AG10803 (cell line): ENCODE data around the gene GATA5.

ENCODE experiments used
- DNase-seq: peaks from one replicate; pipeline ENCODE4 v3.0.0; 2010; ENCODE audit warnings: low read depth
- H3K4me3 ChIP-seq: 2 replicates; pipeline ENCODE4 v1.5.1; 2011; ENCODE audit warnings: mild to moderate bottlenecking, low read length, control low read depth
- TF ChIP-seq, protein P1 (sequence below): conservative IDR thresholded peaks from 2 replicates; pipeline ENCODE4 v1.5.1; 2011; ENCODE audit warnings: mild to moderate bottlenecking, low read length, control low read depth, inconsistent platforms

Gene GATA5

GRCh38 chr20:62483613-62484458, 8.0 kb upstream of the GATA5 start:
- H3K4me3 ChIP-seq, result no peak overlapping the region
- no peak for DNase-seq
- TF ChIP-seq, protein P1, sequence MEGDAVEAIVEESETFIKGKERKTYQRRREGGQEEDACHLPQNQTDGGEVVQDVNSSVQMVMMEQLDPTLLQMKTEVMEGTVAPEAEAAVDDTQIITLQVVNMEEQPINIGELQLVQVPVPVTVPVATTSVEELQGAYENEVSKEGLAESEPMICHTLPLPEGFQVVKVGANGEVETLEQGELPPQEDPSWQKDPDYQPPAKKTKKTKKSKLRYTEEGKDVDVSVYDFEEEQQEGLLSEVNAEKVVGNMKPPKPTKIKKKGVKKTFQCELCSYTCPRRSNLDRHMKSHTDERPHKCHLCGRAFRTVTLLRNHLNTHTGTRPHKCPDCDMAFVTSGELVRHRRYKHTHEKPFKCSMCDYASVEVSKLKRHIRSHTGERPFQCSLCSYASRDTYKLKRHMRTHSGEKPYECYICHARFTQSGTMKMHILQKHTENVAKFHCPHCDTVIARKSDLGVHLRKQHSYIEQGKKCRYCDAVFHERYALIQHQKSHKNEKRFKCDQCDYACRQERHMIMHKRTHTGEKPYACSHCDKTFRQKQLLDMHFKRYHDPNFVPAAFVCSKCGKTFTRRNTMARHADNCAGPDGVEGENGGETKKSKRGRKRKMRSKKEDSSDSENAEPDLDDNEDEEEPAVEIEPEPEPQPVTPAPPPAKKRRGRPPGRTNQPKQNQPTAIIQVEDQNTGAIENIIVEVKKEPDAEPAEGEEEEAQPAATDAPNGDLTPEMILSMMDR, result no peak

DNA sequence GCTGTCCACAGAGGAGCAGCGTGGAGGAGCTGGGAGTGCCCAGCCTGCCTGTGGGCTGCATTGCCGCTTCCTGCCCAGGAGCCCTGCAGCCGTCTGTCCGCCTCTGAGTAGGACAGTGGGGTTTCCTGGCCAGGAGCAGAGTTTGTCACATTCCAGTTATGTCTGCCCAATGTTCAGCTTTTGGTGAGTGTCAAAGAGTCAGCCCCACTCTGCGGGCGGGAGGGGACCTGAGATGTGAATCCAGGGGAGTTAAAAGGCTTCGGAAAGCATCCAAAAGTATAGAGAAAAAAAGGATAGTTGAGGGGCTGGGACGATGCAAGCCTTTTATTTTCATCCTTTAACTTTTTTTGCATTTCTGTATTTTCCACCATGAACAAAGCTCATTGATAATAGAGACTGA, 7.2 kb upstream of the GATA5 start:
- TF ChIP-seq, protein P1, result no peak
- DNase-seq, result no peak
- no peak overlapping the region for H3K4me3 ChIP-seq

GRCh38 chr20:62482146-62482809, 6.5 kb upstream of the GATA5 start:
- no peak overlapping the region for H3K4me3 ChIP-seq
- DNase-seq, result no peak
- TF ChIP-seq, protein P1, result no peak

DNA sequence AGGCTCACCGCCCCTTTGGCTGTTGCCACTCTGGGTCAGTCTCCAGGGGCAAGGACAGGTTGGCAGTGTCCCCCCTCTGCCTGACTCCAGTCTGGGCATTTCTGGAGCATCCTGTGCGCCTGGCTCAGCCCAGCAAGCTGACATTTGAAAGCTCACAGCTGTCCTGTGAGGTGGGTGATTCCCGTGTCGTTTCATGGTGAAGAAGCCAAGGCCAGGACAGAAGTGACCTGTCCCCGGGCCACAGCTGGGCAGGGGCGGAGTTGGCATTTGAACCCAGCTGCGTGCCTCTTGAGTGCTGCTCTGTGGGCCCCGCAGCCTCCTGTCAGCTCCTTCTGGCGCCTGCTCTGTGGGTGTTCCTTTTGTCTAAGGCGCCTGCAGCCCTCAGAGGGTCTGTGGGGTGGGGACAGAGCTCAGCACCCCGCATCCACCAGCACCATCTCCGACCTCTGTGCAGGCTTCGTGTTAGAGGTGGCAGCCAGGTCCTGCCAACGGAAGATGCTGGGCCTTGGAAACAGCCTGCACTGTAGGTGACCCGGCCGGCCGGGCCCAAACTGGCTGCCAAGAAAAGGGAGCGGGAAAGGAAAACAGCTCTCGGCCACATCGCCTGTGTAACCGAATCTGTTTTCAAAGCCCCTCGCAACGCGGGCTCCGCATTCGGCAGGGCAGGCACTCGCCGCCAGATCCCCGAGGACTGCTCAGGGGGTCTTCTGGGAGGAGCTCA, 5.8 kb upstream of the GATA5 start:
- DNase-seq, result no peak
- TF ChIP-seq, protein P1, result no peak
- no peak overlapping the region for H3K4me3 ChIP-seq

DNA sequence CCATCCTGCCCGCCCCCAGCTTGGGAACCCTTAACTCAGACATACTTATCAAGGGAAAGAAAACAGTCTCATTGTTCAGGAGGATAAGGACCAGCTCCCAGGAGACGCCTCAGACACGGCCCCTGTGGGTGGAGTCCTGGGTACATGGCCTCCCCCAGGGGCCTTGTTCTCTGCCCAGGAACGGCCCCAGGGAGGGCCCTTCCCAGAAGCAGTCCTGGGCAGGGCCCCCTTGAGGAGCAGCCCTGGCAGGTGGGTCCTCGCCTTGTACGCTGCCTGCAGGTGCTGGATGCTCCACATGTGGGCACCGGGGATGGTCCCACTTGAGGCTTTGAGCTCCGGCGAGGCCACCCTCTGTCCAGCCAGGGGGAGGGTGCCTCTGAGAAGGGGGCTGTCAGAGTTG, 4.5 kb upstream of the GATA5 start:
- no peak for DNase-seq
- TF ChIP-seq, protein P1, result no peak
- no peak overlapping the region for H3K4me3 ChIP-seq

- no peak overlapping the region for H3K4me3 ChIP-seq
- TF ChIP-seq, protein P1, result no peak
- DNase-seq, result no peak
Observed at GRCh38 chr20:62479656-62480055, 3.9 kb upstream of the GATA5 start.

- TF ChIP-seq, protein P1, result no peak
- no peak overlapping the region for H3K4me3 ChIP-seq
- DNase-seq, result no peak
Observed at GRCh38 chr20:62479156-62479555, 3.4 kb upstream of the GATA5 start.
